A549 (cell line): ENCODE results near the gene HDLBP. TPM values are rescaled to one million over a fixed set of nuclear protein-coding genes. Genes with fewer than 3 reads are reported as not detected.

Source experiments
- ATAC-seq, 2 experiments: fragments of 200-7000 bp in 1 of 2; fragments of >200 bp in 1 of 2; cut with Nextera tagmentation in 1 of 2; cut with Tn5 transposase in 1 of 2; 3 replicates each; pipeline versions ENCODE4 v1.8.0 to v1.9.1; 2018 to 2020; ENCODE audit warnings: mild to moderate bottlenecking in 1 of 2, moderate library complexity in 1 of 2
- CTCF ChIA-PET: fragments of 300-600 bp; sonication (Branson Sonifier 250); formaldehyde crosslinking; extraction: SDS; loops from one replicate; lab custom pipeline; 2021; ENCODE audit warnings: antibody characterized with exemption, inconsistent platforms; lab: Yijun Ruan, JAX
- POLR2A ChIA-PET: fragments of 350-600 bp; formaldehyde crosslinking; extraction: SDS; loops from one replicate; lab custom pipeline; 2021; ENCODE audit warnings: antibody characterized with exemption, inconsistent platforms; lab: Yijun Ruan, JAX
- DNase-seq, 2 experiments: peaks; one replicate each; pipeline versions ENCODE4 v3.0.0 to v3.0.0-alpha.2; 2011 to 2016; ENCODE audit warnings: low read depth in 1 of 2, low spot score in 1 of 2
- FAIRE-seq: peaks from 2 replicates; lab custom pipeline; 2011; peaks lifted over from hg19 to GRCh38; lab: Jason Lieb, UNC
- H3K27ac ChIP-seq, 2 experiments: fragments of >200 bp; sonication (Bioruptor Twin); formaldehyde crosslinking; 3 replicates each; pipeline ENCODE4 v1.5.1; 2016 to 2017
- H3K4me1 ChIP-seq: fragments of >200 bp; sonication (Bioruptor Twin); formaldehyde crosslinking; 3 replicates; pipeline ENCODE4 v1.6.1; 2016
- H3K4me2 ChIP-seq: fragments of >200 bp; sonication (Bioruptor Twin); formaldehyde crosslinking; 3 replicates; pipeline ENCODE4 v1.6.1; 2016
- H3K4me3 ChIP-seq: fragments of >200 bp; sonication (Bioruptor Twin); formaldehyde crosslinking; 3 replicates; pipeline ENCODE4 v1.5.1; 2016
- H3K9me3 ChIP-seq: fragments of >200 bp; sonication (Bioruptor Twin); formaldehyde crosslinking; 3 replicates; pipeline ENCODE4 v1.6.1; 2016
- BHLHE40 ChIP-seq: IDR thresholded peaks from 2 replicates; pipeline ENCODE4 v1.6.1; 2012; ENCODE audit warnings: low read depth, low read length, inconsistent platforms
- CBX2 ChIP-seq: fragments of 200-600 bp; sonication (generic); IDR thresholded peaks from 2 replicates; pipeline ENCODE4 v1.6.1; 2016; ENCODE audit warnings: low read depth, mild to moderate bottlenecking, borderline replicate concordance
- CEBPB ChIP-seq, 2 experiments: fragments of >200 bp in 1 of 2; sonication (Bioruptor Twin) in 1 of 2; formaldehyde crosslinking in 1 of 2; IDR thresholded peaks; 2 replicates each; pipeline ENCODE4 v1.6.1; 2012 to 2016
- CHD2 ChIP-seq: fragments of 150-350 bp; IDR thresholded peaks from 2 replicates; pipeline ENCODE4 v1.6.1; 2014; ENCODE audit warnings: low read length; ENCODE audit not compliant: partially characterized antibody
- EHF ChIP-seq: fragments of 250-450 bp; sonication (Bioruptor Pico); IDR thresholded peaks from 2 replicates; pipeline ENCODE4 v1.5.0; 2020; ENCODE audit warnings: mild to moderate bottlenecking
- EHMT2 ChIP-seq: fragments of 200-600 bp; sonication (generic); IDR thresholded peaks from 2 replicates; pipeline ENCODE4 v1.6.1; 2016; ENCODE audit warnings: antibody characterized with exemption, low read depth, mild to moderate bottlenecking, moderate library complexity
- FOSB ChIP-seq: fragments of 250-450 bp; sonication (Bioruptor Pico); IDR thresholded peaks from 2 replicates; pipeline ENCODE4 v1.5.0; 2020; ENCODE audit warnings: mild to moderate bottlenecking, moderate library complexity
- FOXS1 ChIP-seq: fragments of 250-450 bp; sonication (Bioruptor Pico); IDR thresholded peaks from 2 replicates; pipeline ENCODE4 v1.5.0; 2020; ENCODE audit warnings: mild to moderate bottlenecking, moderate library complexity
- JUN ChIP-seq, 2 experiments: fragments of >200 bp; sonication (Bioruptor Twin); formaldehyde crosslinking; IDR thresholded peaks; 2 replicates in 1 of 2; 3 replicates in 1 of 2; pipeline ENCODE4 v1.6.1; 2016 to 2017
- JUNB ChIP-seq: fragments of >200 bp; sonication (Bioruptor Twin); formaldehyde crosslinking; IDR thresholded peaks from 2 replicates; pipeline ENCODE4 v1.6.1; 2016
- MYC ChIP-seq: IDR thresholded peaks from 2 replicates; pipeline ENCODE4 v1.6.1; 2012; ENCODE audit warnings: mild to moderate bottlenecking, inconsistent platforms, low read length, improper control_type of control experiment, borderline replicate concordance
- NFE2L2 ChIP-seq: fragments of 150-350 bp; conservative IDR thresholded peaks from 2 replicates; pipeline ENCODE4 v1.6.1; 2014; ENCODE audit warnings: low read length
- PHF8 ChIP-seq: fragments of 200-600 bp; sonication (generic); IDR thresholded peaks from 2 replicates; pipeline ENCODE4 v1.6.1; 2016; ENCODE audit warnings: low read depth, mild to moderate bottlenecking, antibody characterized with exemption, moderate library complexity, borderline replicate concordance
- POLR2AphosphoS2 ChIP-seq: conservative IDR thresholded peaks from 2 replicates; pipeline ENCODE4 v1.6.1; 2012; ENCODE audit warnings: low read length, improper control_type of control experiment, inconsistent platforms
- RARB ChIP-seq: fragments of 250-450 bp; sonication (Bioruptor Pico); IDR thresholded peaks from 2 replicates; pipeline ENCODE4 v1.8.0; 2021; ENCODE audit warnings: mild to moderate bottlenecking, moderate library complexity
- RCOR1 ChIP-seq: fragments of 150-350 bp; IDR thresholded peaks from 2 replicates; pipeline ENCODE4 v1.6.1; 2014; ENCODE audit warnings: antibody characterized with exemption, low read length, low read depth
- SREBF2 ChIP-seq: fragments of 450-650 bp; IDR thresholded peaks from 2 replicates; pipeline ENCODE4 v1.6.1; 2014; ENCODE audit warnings: mild to moderate bottlenecking, moderate library complexity
- ZFP36 ChIP-seq: fragments of 450-650 bp; IDR thresholded peaks from 2 replicates; pipeline ENCODE4 v1.6.1; 2014; ENCODE audit warnings: borderline replicate concordance; ENCODE audit not compliant: partially characterized antibody
- ZSCAN20 ChIP-seq: fragments of 250-450 bp; sonication (Bioruptor Pico); IDR thresholded peaks from 2 replicates; pipeline ENCODE4 v1.8.0; 2022; ENCODE audit warnings: mild to moderate bottlenecking, moderate library complexity
- whole genome bisulfite sequencing: methylation state at CpG from one replicate; pipeline ENCODE4 v1.1.6; 2017; ENCODE audit errors: missing lambda C conversion rate; 5-methylcytosine and 5-hydroxymethylcytosine counted together
- polyA plus RNA-seq, 4 experiments: library from polyadenylated mRNA; depleted of rRNA in 3 of 4; stranded (reverse); fragments of >200 nt; fragmentation: RNase III in 1 of 4; extraction: RNeasy Plus Mini Kit Qiagen cat#74134 plus additional on column Dnase treatment in 1 of 4; gene quantifications; 2 replicates in 3 of 4; 3 replicates in 1 of 4; pipeline ENCODE4 v1.2.3, GENCODE V29; 2011 to 2017
- TF ChIP-seq, protein P1 (sequence below): fragments of >200 bp; sonication (Bioruptor Twin); formaldehyde crosslinking; IDR thresholded peaks from 3 replicates; pipeline ENCODE4 v1.5.1; 2016
- TF ChIP-seq, protein P2 (sequence below): fragments of 250-450 bp; sonication (Bioruptor Pico); IDR thresholded peaks from 2 replicates; pipeline ENCODE4 v1.5.0; 2020; ENCODE audit warnings: low read depth, mild to moderate bottlenecking, moderate library complexity
- TF ChIP-seq, protein P3 (sequence below): fragments of 450-650 bp; IDR thresholded peaks from 2 replicates; pipeline ENCODE4 v1.6.1; 2014; ENCODE audit warnings: antibody characterized with exemption

The HDLBP gene
- polyA plus RNA-seq, 2 of the 4 experiments (the other 2 are of a cell fraction) = 248 to 292 TPM

GRCh38 chr2:241267249-241268067 lies 48.0 kb downstream of the HDLBP start:
- no peak for ATAC-seq
- POLR2A ChIA-PET = no interaction called here
- H3K4me3 ChIP-seq = no peak overlapping the region
- no peak for FAIRE-seq
- 79% methylated on average over 12 of the region's 12 CpGs for WGBS
- TF ChIP-seq, protein P1, sequence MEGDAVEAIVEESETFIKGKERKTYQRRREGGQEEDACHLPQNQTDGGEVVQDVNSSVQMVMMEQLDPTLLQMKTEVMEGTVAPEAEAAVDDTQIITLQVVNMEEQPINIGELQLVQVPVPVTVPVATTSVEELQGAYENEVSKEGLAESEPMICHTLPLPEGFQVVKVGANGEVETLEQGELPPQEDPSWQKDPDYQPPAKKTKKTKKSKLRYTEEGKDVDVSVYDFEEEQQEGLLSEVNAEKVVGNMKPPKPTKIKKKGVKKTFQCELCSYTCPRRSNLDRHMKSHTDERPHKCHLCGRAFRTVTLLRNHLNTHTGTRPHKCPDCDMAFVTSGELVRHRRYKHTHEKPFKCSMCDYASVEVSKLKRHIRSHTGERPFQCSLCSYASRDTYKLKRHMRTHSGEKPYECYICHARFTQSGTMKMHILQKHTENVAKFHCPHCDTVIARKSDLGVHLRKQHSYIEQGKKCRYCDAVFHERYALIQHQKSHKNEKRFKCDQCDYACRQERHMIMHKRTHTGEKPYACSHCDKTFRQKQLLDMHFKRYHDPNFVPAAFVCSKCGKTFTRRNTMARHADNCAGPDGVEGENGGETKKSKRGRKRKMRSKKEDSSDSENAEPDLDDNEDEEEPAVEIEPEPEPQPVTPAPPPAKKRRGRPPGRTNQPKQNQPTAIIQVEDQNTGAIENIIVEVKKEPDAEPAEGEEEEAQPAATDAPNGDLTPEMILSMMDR = no peak
- no peak for TF ChIP-seq EHF (CRISPR knock-in tag)
- no peak for TF ChIP-seq BHLHE40
- no peak for TF ChIP-seq NFE2L2
- TF ChIP-seq, protein P2, sequence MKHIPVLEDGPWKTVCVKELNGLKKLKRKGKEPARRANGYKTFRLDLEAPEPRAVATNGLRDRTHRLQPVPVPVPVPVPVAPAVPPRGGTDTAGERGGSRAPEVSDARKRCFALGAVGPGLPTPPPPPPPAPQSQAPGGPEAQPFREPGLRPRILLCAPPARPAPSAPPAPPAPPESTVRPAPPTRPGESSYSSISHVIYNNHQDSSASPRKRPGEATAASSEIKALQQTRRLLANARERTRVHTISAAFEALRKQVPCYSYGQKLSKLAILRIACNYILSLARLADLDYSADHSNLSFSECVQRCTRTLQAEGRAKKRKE (CRISPR knock-in tag) = no peak
- TF ChIP-seq ZFP36 = no peak
- TF ChIP-seq JUN (IDR thresholded peaks at IDR 0.05) = no peak
- no peak for TF ChIP-seq RARB (CRISPR knock-in tag)
- TF ChIP-seq FOXS1 (CRISPR knock-in tag) = no peak
- TF ChIP-seq CBX2 = no peak
- TF ChIP-seq RCOR1 = no peak
- TF ChIP-seq FOSB (CRISPR knock-in tag) = no peak
- no peak for TF ChIP-seq ZSCAN20
- TF ChIP-seq JUNB = no peak
- TF ChIP-seq CEBPB (IDR thresholded peaks at IDR 0.05) = no peak
- TF ChIP-seq, protein P3, sequence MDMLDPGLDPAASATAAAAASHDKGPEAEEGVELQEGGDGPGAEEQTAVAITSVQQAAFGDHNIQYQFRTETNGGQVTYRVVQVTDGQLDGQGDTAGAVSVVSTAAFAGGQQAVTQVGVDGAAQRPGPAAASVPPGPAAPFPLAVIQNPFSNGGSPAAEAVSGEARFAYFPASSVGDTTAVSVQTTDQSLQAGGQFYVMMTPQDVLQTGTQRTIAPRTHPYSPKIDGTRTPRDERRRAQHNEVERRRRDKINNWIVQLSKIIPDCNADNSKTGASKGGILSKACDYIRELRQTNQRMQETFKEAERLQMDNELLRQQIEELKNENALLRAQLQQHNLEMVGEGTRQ = no peak
- H3K4me2 ChIP-seq = no peak overlapping the region
- no peaks in the 10 kb centered on the region for H3K9me3 ChIP-seq
- H3K27ac ChIP-seq = no peak overlapping the region
- peaks cover 27% of the 10 kb centered on the region; the same call in 2 of the 3 replicates for H3K4me1 ChIP-seq
- no peak for DNase-seq
- CTCF ChIA-PET = interaction anchor here (0.7 kb wide), 1 partner anchor 44 kb away, joined by 3 read pairs; no protein-coding TSS in a partner anchor

DNA sequence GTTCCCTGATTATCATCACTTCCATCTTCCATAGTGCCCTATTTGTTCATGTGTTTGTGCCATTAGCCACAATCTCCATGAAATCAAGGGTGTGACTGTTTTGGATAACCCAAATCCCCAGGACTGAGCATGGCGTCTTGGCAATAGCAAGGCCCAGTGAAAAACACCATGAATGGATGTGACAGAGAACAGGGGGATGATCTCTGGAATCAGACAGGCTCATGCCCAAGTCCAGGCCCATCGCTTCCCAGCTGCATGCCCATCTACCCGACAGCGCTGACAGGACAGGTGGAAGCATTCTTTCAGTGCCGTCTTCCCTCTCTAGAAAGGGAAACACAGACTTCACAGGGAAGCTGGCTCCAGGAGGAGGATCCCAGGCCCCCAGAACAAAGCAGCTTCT lies 50.0 kb downstream of the HDLBP start:
- H3K4me1 ChIP-seq = peaks cover 18% of the 10 kb centered on the region; the same call in 2 of the 3 replicates
- H3K4me2 ChIP-seq = no peak overlapping the region
- 97% methylated on average over 5 of the region's 5 CpGs for WGBS
- CTCF ChIA-PET = no interaction called here
- no peaks in the 10 kb centered on the region for H3K9me3 ChIP-seq
- FAIRE-seq = no peak
- H3K4me3 ChIP-seq = no peak overlapping the region
- TF ChIP-seq SREBF2 (no peak), POLR2AphosphoS2 (no peak), MYC (no peak)
- DNase-seq = no peak
- no peak overlapping the region for H3K27ac ChIP-seq
- POLR2A ChIA-PET = no interaction called here
- no peak for ATAC-seq

- FAIRE-seq = no peak
- TF ChIP-seq EHMT2 (no peak), CHD2 (no peak), JUN (IDR thresholded peaks at IDR 0.05) (no peak), EHF (CRISPR knock-in tag) (no peak), FOSB (CRISPR knock-in tag) (no peak), PHF8 (no peak), MYC (no peak)
Observed at GRCh38 chr2:241263061-241263460, 52.4 kb downstream of the HDLBP start.

More at GRCh38 chr2:241263061-241263460, 52.4 kb downstream of the HDLBP start:
- Histone ChIP-seq H3K4me1 (no peaks in the 10 kb centered on the region), H3K27ac (no peak overlapping the region), H3K4me3 (no peak overlapping the region), H3K9me3 (no peaks in the 10 kb centered on the region), H3K4me2 (no peak overlapping the region)
- 92% methylated on average over 7 of the region's 7 CpGs for WGBS
- DNase-seq (no peak), ATAC-seq (no peak)
- ChIA-PET POLR2A (no interaction called here), CTCF (interaction anchor here (1.1 kb wide), 1 partner anchor 39 kb away, joined by 3 read pairs; no protein-coding TSS in a partner anchor)
